Islet precursor cell (in vitro differentiated cells): ENCODE measurements around the gene FBXW5.

Source experiments
- DNase-seq: peaks from one replicate; pipeline ENCODE4 v3.0.0-alpha.2; 2018

Gene FBXW5

DNA sequence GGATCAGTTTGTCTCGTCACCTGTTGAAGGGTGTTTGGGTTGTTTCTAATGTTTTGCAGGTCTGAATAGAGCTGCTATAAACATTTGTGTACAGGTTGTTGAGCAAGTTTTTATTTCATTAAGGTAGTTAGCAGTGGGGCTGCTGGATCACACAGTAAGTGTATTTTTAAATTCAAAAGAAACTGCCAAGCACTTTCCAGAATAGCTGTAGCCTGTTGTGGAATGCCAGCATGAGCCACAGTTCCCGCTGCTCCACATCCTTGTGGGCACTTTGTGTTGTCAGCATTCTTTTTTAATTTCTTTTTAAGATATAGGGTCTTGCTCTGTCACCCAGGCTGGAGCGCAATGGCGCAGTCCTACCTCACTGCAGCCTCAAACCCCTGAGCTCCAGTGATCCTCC lies 14.5 kb downstream of the FBXW5 start:
- no peak for DNase-seq

GRCh38 chr9:136928591-136928990 lies 15.9 kb downstream of the FBXW5 start:
- no peak for DNase-seq

DNA sequence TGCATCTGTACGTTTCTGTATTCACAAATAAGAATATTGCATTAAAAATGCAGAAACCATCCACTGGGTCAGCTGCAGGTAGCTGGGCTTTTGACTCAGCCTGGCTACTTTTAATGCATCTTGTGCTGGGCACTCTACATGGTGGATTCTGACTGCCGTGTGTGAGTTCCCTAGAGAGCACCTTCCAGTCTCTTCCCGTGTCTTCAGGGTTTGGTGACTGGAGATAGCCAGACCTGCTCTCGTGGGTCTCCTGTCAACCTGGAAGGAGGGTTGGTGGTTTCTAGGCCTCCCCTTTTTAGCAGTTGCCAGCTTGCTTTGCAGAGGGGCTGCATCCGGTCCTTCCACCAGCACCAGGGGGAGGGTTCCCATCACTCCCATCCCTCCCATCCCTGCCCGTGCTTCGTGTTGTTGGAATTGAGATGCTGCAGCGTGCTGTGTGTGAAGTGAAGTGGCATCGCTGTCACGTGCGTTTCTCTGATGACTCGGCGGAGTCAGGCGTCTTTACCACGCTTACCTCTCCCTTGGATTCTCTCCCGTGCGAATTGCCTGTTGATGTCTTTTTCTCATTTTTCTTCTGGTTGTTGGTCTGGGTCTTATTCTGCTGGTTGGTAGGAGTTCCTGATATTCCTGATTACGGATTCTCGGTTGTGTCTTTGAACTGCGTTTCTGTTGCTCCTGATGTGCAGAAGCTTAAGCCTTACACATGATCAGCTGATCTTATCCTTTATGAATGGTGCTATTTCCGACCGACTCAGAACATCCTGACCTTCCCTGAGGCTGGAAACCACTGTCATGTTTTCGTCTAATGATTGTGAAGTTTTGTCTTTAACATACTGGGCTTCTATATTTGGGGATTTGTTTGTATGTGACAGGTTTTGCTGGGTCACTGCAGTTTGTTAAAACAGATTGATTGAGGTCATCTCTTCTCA lies 16.9 kb downstream of the FBXW5 start:
- DNase-seq: peak; percentile 49

DNA sequence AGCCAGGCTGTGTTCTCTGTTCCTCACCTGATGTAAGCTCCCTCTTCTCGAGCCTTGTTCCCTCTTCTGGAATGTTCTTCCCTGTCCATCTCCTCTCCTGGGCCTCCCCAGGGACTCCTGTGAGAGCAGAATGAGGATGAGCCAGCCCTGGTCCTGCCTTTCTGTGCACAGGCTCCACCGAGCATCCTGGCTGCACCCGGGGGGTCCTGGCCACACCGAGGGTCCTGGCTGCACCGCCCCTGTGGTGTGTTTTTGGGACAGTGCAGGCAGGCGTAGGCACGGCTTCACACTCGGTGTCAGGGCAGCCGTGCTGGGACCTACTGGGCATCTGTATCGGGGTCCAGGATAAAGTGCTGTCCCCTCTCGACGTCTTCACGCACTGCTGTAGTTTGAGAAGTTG lies 17.8 kb downstream of the FBXW5 start:
- DNase-seq: peak; percentile 35

- DNase-seq: peak; percentile 60
Observed at GRCh38 chr9:136926154-136926704, 18.3 kb downstream of the FBXW5 start.

GRCh38 chr9:136925414-136926153 lies 19.0 kb downstream of the FBXW5 start:
- DNase-seq: peak; percentile 57

DNA sequence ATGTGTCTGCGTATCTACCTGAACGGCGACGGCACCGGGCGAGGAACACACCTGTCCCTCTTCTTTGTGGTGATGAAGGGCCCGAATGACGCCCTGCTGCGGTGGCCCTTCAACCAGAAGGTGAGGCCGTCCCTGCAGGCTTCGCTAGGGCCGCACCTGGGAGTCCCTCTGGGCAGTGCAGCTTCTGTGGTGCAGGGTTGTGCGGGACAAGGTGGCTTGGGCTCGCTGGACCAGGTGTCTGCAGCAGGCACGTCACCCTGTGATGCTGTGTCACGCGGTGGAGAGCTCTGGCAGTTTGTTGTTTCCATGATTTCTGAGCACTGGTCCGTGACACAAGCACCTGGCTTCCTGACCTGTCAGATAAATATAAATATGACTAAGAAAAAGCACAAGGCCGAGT lies 20.7 kb downstream of the FBXW5 start:
- peak; percentile 44 for DNase-seq

DNA sequence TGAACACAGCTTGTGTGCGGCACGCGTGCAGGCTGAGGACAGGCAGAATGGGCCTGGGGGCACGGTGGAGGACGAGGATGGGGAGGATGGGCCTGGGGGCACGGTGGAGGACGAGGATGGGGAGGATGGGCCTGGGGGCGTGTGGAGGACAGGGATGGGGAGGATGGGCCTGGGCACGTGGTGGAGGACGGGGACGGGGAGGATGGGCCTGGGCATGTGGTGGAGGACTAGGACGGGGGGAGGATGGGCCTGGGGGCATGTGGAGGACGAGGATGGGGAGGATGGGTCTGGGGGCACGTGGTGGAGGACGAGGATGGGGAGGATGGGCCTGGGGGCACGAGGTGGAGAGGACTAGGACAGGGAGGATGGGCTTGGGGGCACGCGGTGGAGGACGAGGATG lies 22.0 kb downstream of the FBXW5 start:
- DNase-seq: no peak

GRCh38 chr9:136921718-136922117 lies 22.8 kb downstream of the FBXW5 start:
- DNase-seq: no peak

GRCh38 chr9:136921307-136921706 lies 23.2 kb downstream of the FBXW5 start:
- DNase-seq: no peak

DNA sequence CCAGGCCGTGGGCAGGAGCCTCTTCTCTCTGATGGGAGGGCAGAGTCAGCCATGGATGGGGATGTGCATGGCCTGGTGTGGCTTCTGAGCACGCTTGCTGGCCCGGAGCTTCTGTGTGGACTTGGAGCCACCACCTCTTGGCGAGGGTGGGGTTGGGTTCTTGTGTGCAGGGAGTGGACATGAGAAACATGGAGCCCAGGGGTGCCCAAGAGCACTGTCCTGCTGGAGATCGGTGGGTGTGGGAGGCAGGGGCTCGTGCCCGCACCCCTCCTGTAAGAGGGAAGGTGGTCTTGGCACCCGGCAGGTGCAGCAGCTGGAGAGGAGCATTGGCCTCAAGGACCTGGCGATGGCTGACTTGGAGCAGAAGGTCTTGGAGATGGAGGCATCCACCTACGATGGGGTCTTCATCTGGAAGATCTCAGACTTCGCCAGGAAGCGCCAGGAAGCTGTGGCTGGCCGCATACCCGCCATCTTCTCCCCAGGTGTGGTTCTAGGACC lies 23.8 kb downstream of the FBXW5 start:
- no peak for DNase-seq

GRCh38 chr9:136920069-136920468 lies 24.5 kb downstream of the FBXW5 start:
- no peak for DNase-seq

DNA sequence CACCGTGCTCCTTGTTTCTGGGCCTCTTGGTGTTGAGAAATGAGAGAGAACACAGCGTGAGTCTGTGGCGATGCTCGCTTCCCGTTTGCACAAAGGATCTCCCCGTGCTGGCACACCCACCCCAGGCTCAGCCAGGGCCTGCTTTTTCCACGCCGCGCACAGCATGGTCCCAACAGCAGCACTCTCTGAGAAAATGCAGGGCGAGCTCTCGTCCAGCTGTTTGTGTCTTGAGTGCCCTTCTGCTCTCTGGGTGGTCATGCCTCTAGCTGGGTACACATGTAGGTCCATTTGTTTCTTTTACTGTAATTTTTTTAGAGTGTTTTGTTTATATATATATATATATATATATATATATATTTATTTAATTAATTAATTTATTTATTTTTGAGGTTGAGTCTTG lies 26.6 kb downstream of the FBXW5 start:
- DNase-seq: no peak

DNA sequence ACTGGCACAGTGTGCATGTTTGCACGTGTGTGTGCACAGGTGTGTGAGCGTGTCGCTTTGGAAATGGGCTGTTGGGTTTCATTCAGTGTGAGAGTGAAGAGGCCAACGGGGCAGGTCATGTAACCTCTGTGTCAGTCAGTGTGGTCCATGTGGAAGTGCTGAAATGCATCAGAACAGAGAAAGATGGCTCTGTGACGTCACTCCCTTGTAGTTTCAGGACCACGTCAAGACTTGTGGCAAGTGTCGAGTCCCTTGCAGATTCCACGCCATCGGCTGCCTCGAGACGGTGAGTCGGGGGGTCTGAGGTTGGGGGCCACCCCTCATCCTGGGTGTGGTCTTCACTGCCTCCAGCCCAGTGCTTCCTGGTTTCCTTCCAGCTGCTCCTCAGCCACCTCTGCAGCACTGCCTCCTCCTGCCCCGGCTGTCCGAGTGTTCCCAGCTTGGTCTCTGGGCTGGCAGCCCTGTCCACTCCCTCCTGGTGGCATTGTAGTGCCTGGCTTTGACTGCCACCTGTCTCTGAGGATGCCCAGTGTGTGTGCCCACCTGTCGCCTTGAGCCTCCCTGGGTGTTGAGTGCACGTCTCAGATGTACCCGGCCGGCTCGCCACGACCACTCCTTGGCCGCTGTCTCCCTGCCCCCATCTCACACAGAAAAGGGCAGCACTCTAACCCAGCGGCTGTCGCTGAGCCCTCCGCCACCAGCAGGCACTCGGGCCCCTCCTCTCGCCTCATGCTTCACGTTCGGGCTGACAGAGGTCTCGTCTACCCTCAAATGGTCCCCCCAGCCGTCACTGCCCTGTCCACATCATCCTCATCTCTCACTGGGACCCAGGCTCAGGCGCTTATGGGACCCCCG lies 28.0 kb downstream of the FBXW5 start:
- no peak for DNase-seq

DNA sequence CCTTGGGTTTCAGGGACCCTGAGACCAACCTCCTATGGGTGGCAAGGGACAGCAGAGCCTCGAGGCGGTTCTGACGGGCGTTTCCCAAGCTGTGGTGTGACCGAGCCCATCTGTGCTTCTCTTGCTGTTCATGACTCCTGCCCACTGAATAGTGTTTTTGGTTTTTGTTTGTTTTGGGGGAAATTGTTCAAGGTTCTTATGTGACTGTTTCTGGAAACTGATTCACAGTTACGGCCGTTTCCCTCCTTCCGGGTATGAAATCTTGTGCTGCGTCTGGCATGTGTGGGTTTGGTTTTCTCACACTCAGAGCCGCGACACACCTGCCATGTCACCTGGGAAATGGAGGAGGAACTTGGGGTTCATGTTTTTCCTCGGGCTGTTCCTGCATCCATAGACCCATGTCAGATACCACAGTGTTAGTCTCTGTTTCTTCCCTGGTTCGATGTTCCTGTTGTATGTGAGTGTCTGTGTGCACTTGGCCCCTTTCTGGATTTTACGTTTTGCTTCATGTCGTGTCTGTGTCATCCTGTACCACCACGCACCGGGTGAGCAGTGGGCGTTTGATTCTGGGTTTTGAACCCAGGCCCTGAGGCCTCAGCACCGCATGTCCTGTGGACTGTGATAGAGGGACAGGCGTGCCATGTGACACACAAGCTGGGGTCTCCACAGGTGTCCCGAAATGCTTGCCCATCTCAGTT lies 28.8 kb downstream of the FBXW5 start:
- DNase-seq: no peak

DNA sequence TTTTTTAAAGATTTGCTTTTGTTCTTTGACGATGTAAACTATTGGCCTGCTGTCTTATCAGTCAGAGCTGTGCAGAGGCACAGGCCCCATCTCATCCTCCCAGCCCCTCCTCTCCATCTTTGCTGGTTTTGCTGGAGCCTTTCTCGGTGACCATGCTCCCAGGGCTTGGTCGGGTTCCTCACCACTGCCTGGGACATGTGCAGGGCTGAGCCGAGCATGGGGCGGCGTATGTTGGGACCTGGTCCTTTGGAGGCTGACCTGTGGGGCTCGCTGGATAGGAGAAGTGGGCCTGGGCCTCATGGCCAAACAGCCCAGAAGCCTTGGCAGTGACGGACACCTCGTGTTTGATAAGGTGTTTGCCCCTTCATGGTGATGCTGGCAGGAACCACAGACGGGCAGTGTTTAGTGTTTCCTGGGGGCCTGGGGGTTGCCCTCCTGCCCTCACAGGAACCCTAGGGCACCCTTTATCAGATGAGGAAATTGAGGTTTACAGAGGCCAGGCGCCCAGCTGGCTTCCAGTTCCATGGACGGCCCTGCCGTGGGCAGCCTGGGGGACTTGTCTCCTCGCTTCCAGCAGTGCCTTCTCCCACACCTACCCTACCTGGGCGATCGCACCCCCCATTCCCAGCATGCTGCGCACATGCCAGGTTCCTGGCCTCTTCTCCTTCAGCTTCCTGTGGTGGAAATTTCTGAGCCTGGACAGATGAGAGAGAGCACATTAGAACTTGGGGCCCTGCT lies 30.7 kb downstream of the FBXW5 start:
- DNase-seq: no peak

DNA sequence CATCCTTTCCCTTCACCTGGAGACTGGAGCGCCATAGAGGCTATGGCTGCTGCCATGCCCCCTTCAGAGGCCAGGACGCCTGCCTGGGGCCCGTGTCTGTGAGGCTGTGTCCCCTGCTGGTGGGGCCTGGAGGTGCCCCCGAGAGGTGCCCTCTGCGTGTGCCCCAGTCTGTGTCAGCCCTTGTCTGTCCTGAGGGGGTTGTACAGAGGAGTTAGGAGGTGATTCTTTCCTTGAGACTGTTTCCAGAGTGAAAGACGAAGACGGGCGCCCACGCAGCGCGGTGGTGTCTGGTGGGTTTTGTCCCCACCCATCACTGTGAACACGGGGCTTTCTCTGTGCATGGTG lies 33.7 kb downstream of the FBXW5 start:
- DNase-seq: no peak

- DNase-seq: no peak
Observed at GRCh38 chr9:136910197-136910900, 34.2 kb downstream of the FBXW5 start.

- no peak for DNase-seq
Observed at GRCh38 chr9:136907011-136907914, 37.3 kb downstream of the FBXW5 start.

- DNase-seq: no peak
Observed at GRCh38 chr9:136906266-136906665, 38.3 kb downstream of the FBXW5 start.
